ENCODE measurements around the gene SAP30BP. TPM values are rescaled to one million over a fixed set of nuclear protein-coding genes. Genes with fewer than 3 reads are reported as not detected.

The SAP30BP gene
- total RNA-seq, 5 donors from 2014 or later (not counting 1 experiment from before 2014, with no cell fraction given): 124 to 191 (median 128) TPM

- DNase-seq (no peak), ATAC-seq (replicated peaks in 1 of 4) (no peak)
- no peak overlapping the region for H3K27ac Mint-ChIP-seq
- H3K4me1 ChIP-seq (ENCODE audit: control insufficient read depth in 1 of 2, extremely low read depth in 1 of 2, insufficient read depth in 2 of 2, low read length in 2 of 2): peaks cover 6 to 11% of the 10 kb centered on the region in 2 experiments
- CTCF ChIA-PET: interaction anchor here in 1 of 2 donors (1.4 to 1.8 kb wide), 3 partner anchors 11 to 82 kb away, joined by 4 to 5 read pairs (median 4); partner anchors contain the start of gene SMIM5
- POLR2A ChIA-PET: interaction anchor here in 1 of 2 donors (0.5 to 0.6 kb wide), 2 partner anchors 115 to 169 kb away, joined by 3 to 4 read pairs; no protein-coding TSS in a partner anchor
- no peaks in the 10 kb centered on the region for H3K9me3 Mint-ChIP-seq
- H3K27me3 Mint-ChIP-seq: no peaks in the 10 kb centered on the region
- H3K27me3 ChIP-seq (replicated peaks in 1 of 2; ENCODE audit: control insufficient read depth in 2 of 2, extremely low read depth in 1 of 2, insufficient read depth in 2 of 2, low read length in 1 of 2): no peaks in the 10 kb centered on the region
- WGBS (ENCODE audit: insufficient coverage): no CpG with 5 or more reads among the region's 5 CpGs
- H3K36me3 ChIP-seq (ENCODE audit: control insufficient read depth in 2 of 2, extremely low read depth in 1 of 2, insufficient read depth in 1 of 2, low read length in 1 of 2): peaks cover 17 to 59% of the 10 kb centered on the region in 2 donors
- no peak overlapping the region for H3K27ac ChIP-seq (ENCODE audit: low read length)
- H3K36me3 Mint-ChIP-seq: peaks cover 30% of the 10 kb centered on the region
- peaks cover 20 to 25% (median 21%) of the 10 kb centered on the region in 3 donors for H3K4me1 Mint-ChIP-seq
- no peak overlapping the region for H3K4me3 Mint-ChIP-seq
- H3K9me3 ChIP-seq: no peaks in the 10 kb centered on the region
- H3K4me3 ChIP-seq (ENCODE audit: control insufficient read depth in 1 of 2, extremely low read depth in 1 of 2, low read length in 1 of 2): no peak overlapping the region
These were observed 4.9 kb downstream of the SAP30BP start for GRCh38 chr17:75672011-75672410.

- DNase-seq (no peak), ATAC-seq (replicated peaks in 1 of 4) (no peak)
- peaks cover 30% of the 10 kb centered on the region for H3K36me3 Mint-ChIP-seq
- Histone ChIP-seq H3K4me1 (ENCODE audit: control insufficient read depth in 1 of 2, extremely low read depth in 1 of 2, insufficient read depth in 2 of 2, low read length in 2 of 2) (peaks cover 0 to under 1% of the 10 kb centered on the region in 2 experiments), H3K36me3 (ENCODE audit: control insufficient read depth in 2 of 2, extremely low read depth in 1 of 2, insufficient read depth in 1 of 2, low read length in 1 of 2) (peaks cover 24 to 58% of the 10 kb centered on the region in 2 donors), H3K27ac (ENCODE audit: low read length) (no peak overlapping the region), H3K9me3 (no peaks in the 10 kb centered on the region), H3K4me3 (ENCODE audit: control insufficient read depth in 1 of 2, extremely low read depth in 1 of 2, low read length in 1 of 2) (no peak overlapping the region), H3K27me3 (replicated peaks in 1 of 2; ENCODE audit: control insufficient read depth in 2 of 2, extremely low read depth in 1 of 2, insufficient read depth in 2 of 2, low read length in 1 of 2) (no peaks in the 10 kb centered on the region)
- peaks cover 20 to 21% (median 20%) of the 10 kb centered on the region in 3 donors for H3K4me1 Mint-ChIP-seq
- ChIA-PET CTCF (interaction anchor here (1.0 to 2.2 kb wide), 4 partner anchors 37 to 80 kb away, joined by 3 to 11 read pairs (median 6); no protein-coding TSS in a partner anchor), POLR2A (interaction anchor here (0.6 to 1.2 kb wide), 3 partner anchors 40 to 122 kb away, joined by 3 read pairs; partner anchors contain the start of gene SMIM5 (in 1 of the 2))
- WGBS (ENCODE audit: insufficient coverage): 100% methylated on average over 1 of the region's 4 CpGs
- no peak overlapping the region for H3K4me3 Mint-ChIP-seq
- H3K9me3 Mint-ChIP-seq: no peaks in the 10 kb centered on the region
- no peaks in the 10 kb centered on the region for H3K27me3 Mint-ChIP-seq
- H3K27ac Mint-ChIP-seq: no peak overlapping the region
These were observed 6.3 kb downstream of the SAP30BP start for GRCh38 chr17:75673487-75673886.

GRCh38 chr17:75676461-75676860 is 9.3 kb downstream of the SAP30BP start:
- no peak overlapping the region for H3K4me3 ChIP-seq (ENCODE audit: control insufficient read depth in 1 of 2, extremely low read depth in 1 of 2, low read length in 1 of 2)
- ATAC-seq (replicated peaks in 1 of 4) (no peak), DNase-seq (no peak)
- H3K4me3 Mint-ChIP-seq: no peak overlapping the region
- H3K9me3 Mint-ChIP-seq: no peaks in the 10 kb centered on the region
- ChIA-PET CTCF (interaction anchor here (0.6 to 1.8 kb wide), 3 partner anchors 10 to 326 kb away, joined by 3 to 4 read pairs (median 4); partner anchors contain the start of genes RECQL5 (in 1 of the 2) and SAP30BP (in 1 of the 2)), POLR2A (no interaction called here)
- no peak overlapping the region for H3K27ac Mint-ChIP-seq
- no peaks in the 10 kb centered on the region for H3K27me3 Mint-ChIP-seq
- no peaks in the 10 kb centered on the region for H3K9me3 ChIP-seq
- H3K27me3 ChIP-seq (replicated peaks in 1 of 2; ENCODE audit: control insufficient read depth in 2 of 2, extremely low read depth in 1 of 2, insufficient read depth in 2 of 2, low read length in 1 of 2): no peaks in the 10 kb centered on the region
- no peaks in the 10 kb centered on the region for H3K4me1 ChIP-seq (ENCODE audit: control insufficient read depth in 1 of 2, extremely low read depth in 1 of 2, insufficient read depth in 2 of 2, low read length in 2 of 2)
- H3K27ac ChIP-seq (ENCODE audit: low read length): no peak overlapping the region
- peaks cover 23 to 56% of the 10 kb centered on the region in 2 donors for H3K36me3 ChIP-seq (ENCODE audit: control insufficient read depth in 2 of 2, extremely low read depth in 1 of 2, insufficient read depth in 1 of 2, low read length in 1 of 2)
- H3K4me1 Mint-ChIP-seq: peaks cover 8 to 11% (median 10%) of the 10 kb centered on the region in 3 donors
- H3K36me3 Mint-ChIP-seq: peaks cover 24% of the 10 kb centered on the region
- no CpG with 5 or more reads among the region's 3 CpGs for WGBS (ENCODE audit: insufficient coverage)

GRCh38 chr17:75679706-75680211 is 12.6 kb downstream of the SAP30BP start:
- no peak for DNase-seq
- no peaks in the 10 kb centered on the region for H3K9me3 ChIP-seq
- ATAC-seq (replicated peaks in 1 of 4): no peak
- no peak overlapping the region for H3K4me3 ChIP-seq (ENCODE audit: control insufficient read depth in 1 of 2, extremely low read depth in 1 of 2, low read length in 1 of 2)
- ChIA-PET CTCF (interaction anchor here in 1 of 2 donors (1.0 kb wide), 1 partner anchor 70 kb away, joined by 3 read pairs; no protein-coding TSS in a partner anchor), POLR2A (interaction anchor here in 1 of 2 donors (0.6 kb wide), 1 partner anchor 249 kb away, joined by 5 read pairs; no protein-coding TSS in a partner anchor)
- 92% methylated on average over 8 of the region's 11 CpGs for WGBS (ENCODE audit: insufficient coverage)
- H3K27me3 ChIP-seq (replicated peaks in 1 of 2; ENCODE audit: control insufficient read depth in 2 of 2, extremely low read depth in 1 of 2, insufficient read depth in 2 of 2, low read length in 1 of 2): no peaks in the 10 kb centered on the region
- Mint-ChIP-seq H3K4me3 (no peak overlapping the region), H3K27ac (no peak overlapping the region), H3K36me3 (peaks cover 12% of the 10 kb centered on the region), H3K4me1 (peaks cover 5 to 19% (median 18%) of the 10 kb centered on the region in 3 donors), H3K27me3 (no peaks in the 10 kb centered on the region), H3K9me3 (no peaks in the 10 kb centered on the region)
- peaks cover 12 to 41% of the 10 kb centered on the region in 2 donors for H3K36me3 ChIP-seq (ENCODE audit: control insufficient read depth in 2 of 2, extremely low read depth in 1 of 2, insufficient read depth in 1 of 2, low read length in 1 of 2)
- H3K27ac ChIP-seq (ENCODE audit: low read length): no peak overlapping the region
- H3K4me1 ChIP-seq (ENCODE audit: control insufficient read depth in 1 of 2, extremely low read depth in 1 of 2, insufficient read depth in 2 of 2, low read length in 2 of 2): peaks cover 0 to 3% of the 10 kb centered on the region in 2 experiments

- ATAC-seq (replicated peaks in 1 of 4) (no peak), DNase-seq (no peak)
- 95% methylated on average over 7 of the region's 10 CpGs for WGBS (ENCODE audit: insufficient coverage)
- ChIA-PET POLR2A (no interaction called here), CTCF (interaction anchor here in 1 of 2 donors (1.0 kb wide), 1 partner anchor 69 kb away, joined by 3 read pairs; no protein-coding TSS in a partner anchor)
- Mint-ChIP-seq H3K4me3 (no peak overlapping the region), H3K27ac (no peak overlapping the region), H3K9me3 (no peaks in the 10 kb centered on the region), H3K36me3 (peaks cover 12% of the 10 kb centered on the region), H3K27me3 (no peaks in the 10 kb centered on the region), H3K4me1 (peaks cover 2 to 21% (median 20%) of the 10 kb centered on the region in 3 donors)
- H3K9me3 ChIP-seq: no peaks in the 10 kb centered on the region
- H3K4me3 ChIP-seq (ENCODE audit: control insufficient read depth in 1 of 2, extremely low read depth in 1 of 2, low read length in 1 of 2): no peak overlapping the region
- H3K27me3 ChIP-seq (replicated peaks in 1 of 2; ENCODE audit: control insufficient read depth in 2 of 2, extremely low read depth in 1 of 2, insufficient read depth in 2 of 2, low read length in 1 of 2): no peaks in the 10 kb centered on the region
- H3K36me3 ChIP-seq (ENCODE audit: control insufficient read depth in 2 of 2, extremely low read depth in 1 of 2, insufficient read depth in 1 of 2, low read length in 1 of 2): peaks cover 12 to 47% of the 10 kb centered on the region in 2 donors
- no peak overlapping the region for H3K27ac ChIP-seq (ENCODE audit: low read length)
- peaks cover 0 to 5% of the 10 kb centered on the region in 2 experiments for H3K4me1 ChIP-seq (ENCODE audit: control insufficient read depth in 1 of 2, extremely low read depth in 1 of 2, insufficient read depth in 2 of 2, low read length in 2 of 2)
These were observed 13.3 kb downstream of the SAP30BP start for GRCh38 chr17:75680431-75680830.

GRCh38 chr17:75681289-75681688 is 14.2 kb downstream of the SAP30BP start:
- ATAC-seq (replicated peaks in 1 of 4) (no peak), DNase-seq (no peak)
- H3K36me3 ChIP-seq (ENCODE audit: control insufficient read depth in 2 of 2, extremely low read depth in 1 of 2, insufficient read depth in 1 of 2, low read length in 1 of 2): peaks cover 12 to 46% of the 10 kb centered on the region in 2 donors
- POLR2A ChIA-PET: no interaction called here
- H3K27me3 ChIP-seq (replicated peaks in 1 of 2; ENCODE audit: control insufficient read depth in 2 of 2, extremely low read depth in 1 of 2, insufficient read depth in 2 of 2, low read length in 1 of 2): no peaks in the 10 kb centered on the region
- Mint-ChIP-seq H3K36me3 (peaks cover 12% of the 10 kb centered on the region), H3K27ac (no peak overlapping the region), H3K4me3 (no peak overlapping the region), H3K4me1 (peaks cover 10 to 29% (median 25%) of the 10 kb centered on the region in 3 donors), H3K27me3 (no peaks in the 10 kb centered on the region), H3K9me3 (no peaks in the 10 kb centered on the region)
- WGBS (ENCODE audit: insufficient coverage): no CpG with 5 or more reads among the region's 3 CpGs
- CTCF ChIA-PET: interaction anchor here in 1 of 2 donors (0.7 kb wide), 1 partner anchor 72 kb away, joined by 4 read pairs; no protein-coding TSS in a partner anchor
- H3K4me3 ChIP-seq (ENCODE audit: control insufficient read depth in 1 of 2, extremely low read depth in 1 of 2, low read length in 1 of 2): no peak overlapping the region
- H3K4me1 ChIP-seq (ENCODE audit: control insufficient read depth in 1 of 2, extremely low read depth in 1 of 2, insufficient read depth in 2 of 2, low read length in 2 of 2): peaks cover 0 to 5% of the 10 kb centered on the region in 2 experiments
- H3K9me3 ChIP-seq: no peaks in the 10 kb centered on the region
- no peak overlapping the region for H3K27ac ChIP-seq (ENCODE audit: low read length)

Data from T-cell (primary cell).